ENCODE measurements around the gene RAP2A.

The RAP2A gene

DNA sequence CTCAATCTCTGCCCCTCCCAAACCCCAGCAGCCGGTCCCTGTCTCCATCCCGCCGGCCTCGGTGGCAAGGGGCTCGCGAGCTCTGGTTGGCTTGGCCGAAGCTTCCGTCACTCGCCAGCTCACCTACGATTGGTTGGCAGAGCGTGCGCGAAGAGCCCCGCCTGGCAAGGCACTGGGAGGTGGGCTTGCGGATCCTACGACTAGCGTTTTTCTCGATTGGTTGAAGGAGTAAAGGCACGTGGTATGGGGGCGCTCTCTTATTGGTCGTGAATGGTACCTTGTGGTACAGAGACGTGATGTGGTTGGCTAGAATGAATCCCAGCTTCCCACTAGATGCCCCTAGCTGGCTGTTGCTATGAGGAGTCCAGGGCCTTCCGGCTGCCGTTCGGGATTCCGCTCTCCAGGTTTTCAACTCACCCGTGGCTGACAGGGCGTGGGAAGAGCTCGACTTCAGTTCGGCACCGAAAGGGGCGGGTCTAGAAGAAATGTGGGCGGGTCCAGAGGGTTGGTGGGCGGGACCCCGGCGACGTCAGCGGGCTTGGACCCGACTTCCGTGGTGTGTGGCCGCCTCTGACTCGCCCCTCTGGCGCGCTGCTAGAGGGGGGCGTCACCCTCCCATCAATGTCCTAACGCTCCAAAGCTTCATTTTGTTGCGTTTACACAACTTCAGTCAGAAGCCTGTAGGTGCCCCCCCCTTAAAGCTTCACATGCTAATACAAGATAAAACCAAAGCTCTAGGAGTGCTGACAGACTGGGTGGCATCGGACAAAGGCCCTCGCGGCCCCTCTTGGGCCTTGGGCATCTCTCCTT lies 847 bp upstream of the RAP2A start:
- H3K27ac ChIP-seq (ENCODE audit: insufficient read depth, low read depth, low read length, poor library complexity, severe bottlenecking), result peak overlapping the region; percentile 98

GRCh38 chr13:97434397-97435201 lies 630 bp downstream of the RAP2A start:
- Histone ChIP-seq H3K27ac (ENCODE audit: insufficient read depth, low read depth, low read length, poor library complexity, severe bottlenecking) (peak overlapping the region; percentile 30), H3K36me3 (ENCODE audit: control insufficient read depth, insufficient read depth, low read length) (no peaks in the 10 kb centered on the region), H3K4me1 (ENCODE audit: control insufficient read depth, insufficient read depth, low read length) (no peaks in the 10 kb centered on the region), H3K9me3 (ENCODE audit: control insufficient read depth, low read length) (no peaks in the 10 kb centered on the region), H3K4me3 (ENCODE audit: insufficient read depth, low read depth, low read length) (peak overlapping the region; percentile 73), H3K27me3 (ENCODE audit: control insufficient read depth, insufficient read depth, low read length, poor library complexity, severe bottlenecking) (no peaks in the 10 kb centered on the region)
- 0% methylated on average over 60 of the region's 60 CpGs for WGBS, 2 experiments

More for the DNA sequence above, 847 bp upstream of the RAP2A start:
- Histone ChIP-seq H3K9me3 (ENCODE audit: control insufficient read depth, low read length) (no peaks in the 10 kb centered on the region), H3K4me3 (ENCODE audit: insufficient read depth, low read depth, low read length) (peak overlapping the region; percentile 70), H3K36me3 (ENCODE audit: control insufficient read depth, insufficient read depth, low read length) (no peaks in the 10 kb centered on the region), H3K4me1 (ENCODE audit: control insufficient read depth, insufficient read depth, low read length) (no peaks in the 10 kb centered on the region), H3K27me3 (ENCODE audit: control insufficient read depth, insufficient read depth, low read length, poor library complexity, severe bottlenecking) (no peaks in the 10 kb centered on the region)
- 5 to 7% methylated on average over 50 of the region's 50 CpGs for WGBS, 2 experiments

- 17 to 50% methylated on average over 1 of the region's 3 CpGs for WGBS, 2 experiments
- Histone ChIP-seq H3K36me3 (ENCODE audit: control insufficient read depth, insufficient read depth, low read length) (no peaks in the 10 kb centered on the region), H3K4me3 (ENCODE audit: insufficient read depth, low read depth, low read length) (peak overlapping the region; percentile 73), H3K27me3 (ENCODE audit: control insufficient read depth, insufficient read depth, low read length, poor library complexity, severe bottlenecking) (no peaks in the 10 kb centered on the region), H3K27ac (ENCODE audit: insufficient read depth, low read depth, low read length, poor library complexity, severe bottlenecking) (no peak overlapping the region), H3K4me1 (ENCODE audit: control insufficient read depth, insufficient read depth, low read length) (no peaks in the 10 kb centered on the region), H3K9me3 (ENCODE audit: control insufficient read depth, low read length) (no peaks in the 10 kb centered on the region)
These were observed 1.4 kb downstream of the RAP2A start for GRCh38 chr13:97435323-97435722.

DNA sequence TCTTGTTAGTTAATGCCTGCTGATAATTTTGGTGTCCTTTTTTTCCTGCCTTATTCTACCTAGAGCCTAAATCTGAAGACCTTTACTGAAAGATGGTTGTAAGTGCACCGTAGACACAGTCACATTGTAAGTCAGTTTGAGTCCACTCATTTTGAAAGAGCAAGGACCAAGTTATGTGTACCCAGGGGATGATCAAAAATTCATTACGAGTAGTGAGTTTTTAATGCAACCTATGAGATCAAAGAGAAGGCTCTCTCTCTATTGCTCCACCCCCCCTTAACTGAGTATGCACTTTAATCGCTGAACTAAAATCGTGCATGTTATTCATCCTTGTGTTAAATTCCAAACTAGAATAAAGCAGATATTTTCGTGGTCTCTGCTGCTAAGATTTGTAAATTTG lies 1.8 kb downstream of the RAP2A start:
- Histone ChIP-seq H3K4me3 (ENCODE audit: insufficient read depth, low read depth, low read length) (peak overlapping the region; percentile 34), H3K4me1 (ENCODE audit: control insufficient read depth, insufficient read depth, low read length) (no peaks in the 10 kb centered on the region), H3K9me3 (ENCODE audit: control insufficient read depth, low read length) (no peaks in the 10 kb centered on the region), H3K27me3 (ENCODE audit: control insufficient read depth, insufficient read depth, low read length, poor library complexity, severe bottlenecking) (no peaks in the 10 kb centered on the region), H3K36me3 (ENCODE audit: control insufficient read depth, insufficient read depth, low read length) (no peaks in the 10 kb centered on the region), H3K27ac (ENCODE audit: insufficient read depth, low read depth, low read length, poor library complexity, severe bottlenecking) (no peak overlapping the region)
- WGBS, 2 experiments, result 57 to 65% methylated on average over 5 of the region's 5 CpGs

- H3K4me1 ChIP-seq (ENCODE audit: control insufficient read depth, insufficient read depth, low read length), result no peaks in the 10 kb centered on the region
- no peaks in the 10 kb centered on the region for H3K36me3 ChIP-seq (ENCODE audit: control insufficient read depth, insufficient read depth, low read length)
- no peak overlapping the region for H3K27ac ChIP-seq (ENCODE audit: insufficient read depth, low read depth, low read length, poor library complexity, severe bottlenecking)
- peak overlapping the region; percentile 1 for H3K4me3 ChIP-seq (ENCODE audit: insufficient read depth, low read depth, low read length)
- no peaks in the 10 kb centered on the region for H3K9me3 ChIP-seq (ENCODE audit: control insufficient read depth, low read length)
- 93 to 100% methylated on average over 1 of the region's 2 CpGs for WGBS, 2 experiments
- H3K27me3 ChIP-seq (ENCODE audit: control insufficient read depth, insufficient read depth, low read length, poor library complexity, severe bottlenecking), result no peaks in the 10 kb centered on the region
These were observed 2.9 kb downstream of the RAP2A start for GRCh38 chr13:97436845-97437244.

GRCh38 chr13:97437729-97438128 lies 3.8 kb downstream of the RAP2A start:
- Histone ChIP-seq H3K4me3 (ENCODE audit: insufficient read depth, low read depth, low read length) (no peak overlapping the region), H3K9me3 (ENCODE audit: control insufficient read depth, low read length) (no peaks in the 10 kb centered on the region), H3K27ac (ENCODE audit: insufficient read depth, low read depth, low read length, poor library complexity, severe bottlenecking) (no peak overlapping the region), H3K27me3 (ENCODE audit: control insufficient read depth, insufficient read depth, low read length, poor library complexity, severe bottlenecking) (no peaks in the 10 kb centered on the region), H3K4me1 (ENCODE audit: control insufficient read depth, insufficient read depth, low read length) (no peaks in the 10 kb centered on the region), H3K36me3 (ENCODE audit: control insufficient read depth, insufficient read depth, low read length) (no peaks in the 10 kb centered on the region)
- 93 to 100% methylated on average over 2 of the region's 2 CpGs for WGBS, 2 experiments

GRCh38 chr13:97438856-97439595 lies 5.1 kb downstream of the RAP2A start:
- no peak overlapping the region for H3K4me3 ChIP-seq (ENCODE audit: insufficient read depth, low read depth, low read length)
- H3K36me3 ChIP-seq (ENCODE audit: control insufficient read depth, insufficient read depth, low read length), result no peaks in the 10 kb centered on the region
- no peaks in the 10 kb centered on the region for H3K27me3 ChIP-seq (ENCODE audit: control insufficient read depth, insufficient read depth, low read length, poor library complexity, severe bottlenecking)
- no peaks in the 10 kb centered on the region for H3K9me3 ChIP-seq (ENCODE audit: control insufficient read depth, low read length)
- no peak overlapping the region for H3K27ac ChIP-seq (ENCODE audit: insufficient read depth, low read depth, low read length, poor library complexity, severe bottlenecking)
- 96% methylated on average over 3 of the region's 3 CpGs for WGBS, 2 experiments
- no peaks in the 10 kb centered on the region for H3K4me1 ChIP-seq (ENCODE audit: control insufficient read depth, insufficient read depth, low read length)

GRCh38 chr13:97440598-97441170 lies 6.7 kb downstream of the RAP2A start:
- Histone ChIP-seq H3K9me3 (ENCODE audit: control insufficient read depth, low read length) (no peaks in the 10 kb centered on the region), H3K4me3 (ENCODE audit: insufficient read depth, low read depth, low read length) (no peak overlapping the region), H3K36me3 (ENCODE audit: control insufficient read depth, insufficient read depth, low read length) (no peaks in the 10 kb centered on the region), H3K27me3 (ENCODE audit: control insufficient read depth, insufficient read depth, low read length, poor library complexity, severe bottlenecking) (no peaks in the 10 kb centered on the region), H3K27ac (ENCODE audit: insufficient read depth, low read depth, low read length, poor library complexity, severe bottlenecking) (no peak overlapping the region), H3K4me1 (ENCODE audit: control insufficient read depth, insufficient read depth, low read length) (no peaks in the 10 kb centered on the region)
- 100% methylated on average over 2 of the region's 2 CpGs for WGBS, 2 experiments

DNA sequence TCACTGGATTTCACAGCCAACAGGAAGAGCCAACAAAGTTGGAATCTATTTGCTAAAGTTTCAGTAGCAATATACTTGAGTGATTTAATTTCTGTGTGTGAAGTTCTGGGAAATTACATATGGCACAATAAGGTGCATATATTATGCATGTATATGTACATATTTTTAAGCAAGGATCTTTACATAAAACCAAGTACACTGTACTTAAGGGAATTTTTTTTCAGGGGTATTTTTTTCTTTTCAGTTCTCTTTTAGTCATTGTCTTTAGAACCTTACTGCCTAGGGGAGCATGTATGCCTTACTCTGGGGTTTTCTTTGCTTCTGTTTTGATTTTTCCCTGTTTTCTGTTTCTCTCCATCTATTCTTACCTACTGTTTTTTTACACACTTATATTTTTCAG lies 7.4 kb downstream of the RAP2A start:
- no peak overlapping the region for H3K27ac ChIP-seq (ENCODE audit: insufficient read depth, low read depth, low read length, poor library complexity, severe bottlenecking)
- H3K9me3 ChIP-seq (ENCODE audit: control insufficient read depth, low read length), result no peaks in the 10 kb centered on the region
- H3K4me3 ChIP-seq (ENCODE audit: insufficient read depth, low read depth, low read length), result no peak overlapping the region
- no peaks in the 10 kb centered on the region for H3K4me1 ChIP-seq (ENCODE audit: control insufficient read depth, insufficient read depth, low read length)
- H3K27me3 ChIP-seq (ENCODE audit: control insufficient read depth, insufficient read depth, low read length, poor library complexity, severe bottlenecking), result no peaks in the 10 kb centered on the region
- H3K36me3 ChIP-seq (ENCODE audit: control insufficient read depth, insufficient read depth, low read length), result no peaks in the 10 kb centered on the region

Measured in ectodermal cell (in vitro differentiated cells).